GM12874 (cell line): ENCODE measurements around the gene MIOX.

Source experiments
- CTCF ChIP-seq: IDR thresholded peaks from 2 replicates; pipeline ENCODE4 v1.5.1; 2011; ENCODE audit warnings: low read depth, mild to moderate bottlenecking, control low read depth, low read length, moderate library complexity; ENCODE audit not compliant: insufficient read depth

The MIOX gene

GRCh38 chr22:50483977-50484853 is 2.4 kb upstream of the MIOX start:
- TF ChIP-seq CTCF, result no peak

- TF ChIP-seq CTCF, result no peak
Observed at GRCh38 chr22:50485221-50486131, 1.2 kb upstream of the MIOX start.

- no peak for TF ChIP-seq CTCF
Observed at GRCh38 chr22:50487290-50488005, 789 bp downstream of the MIOX start.

- no peak for TF ChIP-seq CTCF
Observed at GRCh38 chr22:50488006-50488677, 1.5 kb downstream of the MIOX start.

- no peak for TF ChIP-seq CTCF
Observed at GRCh38 chr22:50488886-50489285, 2.2 kb downstream of the MIOX start.

GRCh38 chr22:50489363-50490243 is 2.9 kb downstream of the MIOX start:
- no peak for TF ChIP-seq CTCF
